ENCODE measurements around the gene CYB5R2. TPM values are rescaled to one million over a fixed set of nuclear protein-coding genes. Genes with fewer than 3 reads are reported as not detected.

Gene CYB5R2
- polyA plus RNA-seq, 1 experiment: 7.3 TPM

GRCh38 chr11:7677071-7677470 lies 3.8 kb upstream of the CYB5R2 start:
- POLR2A ChIA-PET: no interaction called here
- no peak for TF ChIP-seq CTCF (IDR thresholded peaks at IDR 0.05; ENCODE audit: low read depth, low read length)
- no peaks in the 10 kb centered on the region; the same call in 1 of the 2 replicates for H3K9me3 ChIP-seq (ENCODE audit: control insufficient read depth, insufficient read depth, low read length)
- peaks cover 35% of the 10 kb centered on the region for H3K27me3 ChIP-seq (ENCODE audit: control insufficient read depth, insufficient read depth, low read length)
- DNase-seq (ENCODE audit: low read depth, low spot score): no peak
- CTCF ChIA-PET: interaction anchor here (0.6 to 2.9 kb wide), 7 partner anchors 11 to 219 kb away, joined by 4 to 16 read pairs (median 7); partner anchors contain the start of gene PPFIBP2
- no peak overlapping the region for H3K27ac ChIP-seq (ENCODE audit: low read depth, low read length)
- no peak overlapping the region for H3K4me3 ChIP-seq (ENCODE audit: low read depth, low read length)

- POLR2A ChIA-PET: no interaction called here
- CTCF ChIA-PET: interaction anchor here (1.5 to 2.9 kb wide), 4 partner anchors 10 to 104 kb away, joined by 7 to 16 read pairs (median 12); no protein-coding TSS in a partner anchor
- no peak for TF ChIP-seq CTCF (IDR thresholded peaks at IDR 0.05; ENCODE audit: low read depth, low read length)
- H3K27ac ChIP-seq (ENCODE audit: low read depth, low read length): no peak overlapping the region
- no peaks in the 10 kb centered on the region; the same call in 1 of the 2 replicates for H3K9me3 ChIP-seq (ENCODE audit: control insufficient read depth, insufficient read depth, low read length)
- DNase-seq (ENCODE audit: low read depth, low spot score): no peak
- H3K4me3 ChIP-seq (ENCODE audit: low read depth, low read length): no peak overlapping the region
- peaks cover 29% of the 10 kb centered on the region for H3K27me3 ChIP-seq (ENCODE audit: control insufficient read depth, insufficient read depth, low read length)
Observed at GRCh38 chr11:7675631-7676030, 2.3 kb upstream of the CYB5R2 start.

GRCh38 chr11:7673724-7674434 lies 579 bp upstream of the CYB5R2 start:
- H3K4me3 ChIP-seq (ENCODE audit: low read depth, low read length): peak overlapping the region; percentile 51
- no peak for TF ChIP-seq CTCF (IDR thresholded peaks at IDR 0.05; ENCODE audit: low read depth, low read length)
- ChIA-PET CTCF (interaction anchor here (0.6 to 1.2 kb wide), 2 partner anchors 9 to 21 kb away, joined by 4 to 6 read pairs; no protein-coding TSS in a partner anchor), POLR2A (no interaction called here)
- DNase-seq (ENCODE audit: low read depth, low spot score): no peak
- no peaks in the 10 kb centered on the region; the same call in 1 of the 2 replicates for H3K9me3 ChIP-seq (ENCODE audit: control insufficient read depth, insufficient read depth, low read length)
- no peak overlapping the region for H3K27ac ChIP-seq (ENCODE audit: low read depth, low read length)
- H3K27me3 ChIP-seq (ENCODE audit: control insufficient read depth, insufficient read depth, low read length): peaks cover 25% of the 10 kb centered on the region

GRCh38 chr11:7672276-7672959 lies 882 bp downstream of the CYB5R2 start:
- TF ChIP-seq CTCF (IDR thresholded peaks at IDR 0.05; ENCODE audit: low read depth, low read length): no peak
- CTCF ChIA-PET: interaction anchor here (1.2 to 2.8 kb wide), 3 partner anchors 15 to 101 kb away, joined by 3 to 15 read pairs (median 6); no protein-coding TSS in a partner anchor

More at GRCh38 chr11:7672276-7672959, 882 bp downstream of the CYB5R2 start:
- Histone ChIP-seq H3K27me3 (ENCODE audit: control insufficient read depth, insufficient read depth, low read length) (peaks cover 20% of the 10 kb centered on the region), H3K27ac (ENCODE audit: low read depth, low read length) (no peak overlapping the region), H3K9me3 (ENCODE audit: control insufficient read depth, insufficient read depth, low read length) (no peaks in the 10 kb centered on the region; the same call in 1 of the 2 replicates), H3K4me3 (ENCODE audit: low read depth, low read length) (no peak overlapping the region)
- POLR2A ChIA-PET: no interaction called here
- DNase-seq (ENCODE audit: low read depth, low spot score): no peak

Data from AG04450 (cell line).